ENCODE measurements around the gene SRGAP2B.
"Not testable (repeated sequence)": the region's sequence is repeated elsewhere in the genome, so short reads cannot be mapped to it uniquely, and the experiment has no call there.

- TF ChIP-seq RXRA (IDR thresholded peaks at IDR 0.05; ENCODE audit: insufficient read depth, low read depth, low read length); NRF1 (IDR thresholded peaks at IDR 0.05; ENCODE audit: low read depth, low read length); CHD2 (IDR thresholded peaks at IDR 0.05; ENCODE audit: low read length); BCL11A (IDR thresholded peaks at IDR 0.05; ENCODE audit: low read depth in 2 of 2, low read length in 2 of 2); CTCF (IDR thresholded peaks at IDR 0.05; ENCODE audit: control extremely low read depth in 1 of 3, insufficient read depth in 1 of 3, low read depth in 1 of 3, low read length in 3 of 3); POLR2A (IDR thresholded peaks at IDR 0.05; ENCODE audit: control extremely low read depth in 1 of 2, low read depth in 2 of 2, low read length in 2 of 2); EP300 (IDR thresholded peaks at IDR 0.05; ENCODE audit: borderline replicate concordance in 1 of 2, low read depth in 2 of 2, low read length in 2 of 2); RFX5 (IDR thresholded peaks at IDR 0.05; ENCODE audit: borderline replicate concordance, low read depth, low read length): not testable (repeated sequence)
Measured at GRCh38 chr1:145036019-145036418, 59.1 kb downstream of the SRGAP2B start.
